GM23338 (cell line): ENCODE measurements around the gene CDC42BPB. TPM values are rescaled to one million over a fixed set of nuclear protein-coding genes. Genes with fewer than 3 reads are reported as not detected.

ENCODE experiments used
- ATAC-seq: fragments of 200-7000 bp; cut with Tn5 transposase; 3 replicates; pipeline ENCODE4 v1.9.1; 2020
- DNase-seq: peaks from one replicate; pipeline ENCODE4 v3.0.0-alpha.2; 2015; ENCODE audit warnings: low spot score
- H2AFZ ChIP-seq: fragments of 200-600 bp; sonication (generic); 2 replicates; pipeline ENCODE4 v1.8.0; 2016; ENCODE audit warnings: antibody characterized with exemption, mild to moderate bottlenecking, moderate library complexity
- H3F3A ChIP-seq: fragments of 200-600 bp; sonication (generic); replicated peaks from 2 replicates; pipeline ENCODE4 v1.8.0; 2017; ENCODE audit warnings: antibody characterized with exemption, mixed run types, low read depth
- H3K27ac ChIP-seq: fragments of 200-600 bp; sonication (generic); 2 replicates; pipeline ENCODE4 v1.6.1; 2016; ENCODE audit warnings: low read depth
- H3K27me3 ChIP-seq: fragments of 200-600 bp; sonication (generic); 2 replicates; pipeline ENCODE4 v1.8.0; 2016; ENCODE audit warnings: mild to moderate bottlenecking, mixed run types, moderate library complexity; ENCODE audit not compliant: insufficient read depth
- H3K36me3 ChIP-seq: fragments of 200-600 bp; sonication (generic); 2 replicates; pipeline ENCODE4 v1.8.0; 2016; ENCODE audit warnings: mild to moderate bottlenecking; ENCODE audit not compliant: insufficient read depth
- H3K4me1 ChIP-seq: fragments of 200-600 bp; sonication (generic); 2 replicates; pipeline ENCODE4 v1.8.0; 2016; ENCODE audit warnings: mild to moderate bottlenecking, moderate library complexity; ENCODE audit not compliant: insufficient read depth
- H3K4me2 ChIP-seq: fragments of 200-600 bp; sonication (generic); 2 replicates; pipeline ENCODE4 v1.7.1; 2017; ENCODE audit warnings: mixed run types
- H3K4me3 ChIP-seq: fragments of 200-600 bp; sonication (generic); 2 replicates; pipeline ENCODE4 v1.6.1; 2016; ENCODE audit warnings: mixed run types
- H3K79me2 ChIP-seq: fragments of 200-600 bp; sonication (generic); replicated peaks from 2 replicates; pipeline ENCODE4 v1.8.0; 2017; ENCODE audit warnings: mild to moderate bottlenecking; ENCODE audit not compliant: insufficient read depth
- H3K9me2 ChIP-seq: fragments of 200-600 bp; sonication (generic); 2 replicates; pipeline ENCODE4 v1.8.0; 2017; ENCODE audit not compliant: insufficient read depth
- H4K20me1 ChIP-seq: fragments of 200-600 bp; sonication (generic); replicated peaks from 2 replicates; pipeline ENCODE4 v1.8.0; 2017; ENCODE audit warnings: mild to moderate bottlenecking; ENCODE audit not compliant: insufficient read depth
- H3K27ac Mint-ChIP-seq: 2 replicates; pipeline ENCODE4 v1.8.0; 2020; ENCODE audit warnings: inconsistent platforms, mild to moderate bottlenecking, moderate library complexity, mixed read lengths
- H3K27me3 Mint-ChIP-seq: 3 replicates; pipeline ENCODE4 v1.8.0; 2022; ENCODE audit warnings: low read depth, mild to moderate bottlenecking, moderate library complexity, mixed read lengths, inconsistent platforms; ENCODE audit not compliant: insufficient read depth, poor library complexity
- H3K36me3 Mint-ChIP-seq: 3 replicates; pipeline ENCODE4 v1.8.0; 2021; ENCODE audit warnings: low read depth, mild to moderate bottlenecking, inconsistent platforms, moderate library complexity, mixed read lengths
- H3K4me1 Mint-ChIP-seq: 3 replicates; pipeline ENCODE4 v1.8.0; 2020; ENCODE audit warnings: mild to moderate bottlenecking, inconsistent platforms, mixed read lengths
- H3K4me3 Mint-ChIP-seq: 3 replicates; pipeline ENCODE4 v1.8.0; 2021; ENCODE audit warnings: moderate library complexity, mild to moderate bottlenecking, inconsistent platforms, mixed read lengths
- H3K9me3 Mint-ChIP-seq: 3 replicates; pipeline ENCODE4 v1.8.0; 2020; ENCODE audit warnings: moderate library complexity, mild to moderate bottlenecking, inconsistent platforms, mixed read lengths
- EZH2phosphoT487 ChIP-seq: fragments of 200-600 bp; sonication (generic); IDR thresholded peaks from one replicate; pipeline ENCODE4 v1.8.1; 2018; ENCODE audit warnings: antibody characterized with exemption; ENCODE audit not compliant: unreplicated experiment
- JUNB ChIP-seq: IDR thresholded peaks from one replicate; pipeline ENCODE4 v1.6.1; 2016; ENCODE audit warnings: antibody characterized with exemption; ENCODE audit not compliant: unreplicated experiment
- STAT1 ChIP-seq: IDR thresholded peaks from one replicate; pipeline ENCODE4 v1.6.1; 2016; ENCODE audit warnings: antibody characterized with exemption; ENCODE audit not compliant: unreplicated experiment
- ZNF114 ChIP-seq: fragments of 250-450 bp; sonication (Bioruptor Pico); IDR thresholded peaks from 2 replicates; pipeline ENCODE4 v1.5.0; 2020; ENCODE audit warnings: mild to moderate bottlenecking, moderate library complexity
- polyA plus RNA-seq: library from polyadenylated mRNA; unstranded; fragments of >200 nt; fragmentation: Nextera tagmentation; extraction: Ambion mirVana; gene quantifications from 2 replicates; pipeline ENCODE4 v1.2.1, GENCODE V29; 2016
- total RNA-seq: library from RNA; depleted of rRNA; stranded (reverse); fragments of >200 nt; shearing (Covaris generic); gene quantifications from 2 replicates; pipeline ENCODE4 v1.2.3, GENCODE V29; 2014
- TF ChIP-seq, protein P1 (sequence below): IDR thresholded peaks from one replicate; pipeline ENCODE4 v1.6.1; 2018; ENCODE audit warnings: antibody characterized with exemption; ENCODE audit not compliant: unreplicated experiment
- TF ChIP-seq, protein P2 (sequence below): IDR thresholded peaks from 2 replicates; pipeline ENCODE4 v1.6.1; 2016; ENCODE audit warnings: antibody characterized with exemption
- TF ChIP-seq, protein P3 (sequence below), 2 experiments: fragments of 200-600 bp in 1 of 2; sonication (generic) in 1 of 2; conservative IDR thresholded peaks; 2 replicates each; pipeline versions ENCODE4 v1.5.1 to v1.6.1; 2016 to 2017; ENCODE audit warnings: antibody characterized with exemption in 2 of 2, low read depth in 2 of 2, mild to moderate bottlenecking in 2 of 2, moderate library complexity in 1 of 2

CDC42BPB gene
- total and polyA plus RNA-seq, 2 experiments from 2014 or later: 12.3 to 127 TPM

DNA sequence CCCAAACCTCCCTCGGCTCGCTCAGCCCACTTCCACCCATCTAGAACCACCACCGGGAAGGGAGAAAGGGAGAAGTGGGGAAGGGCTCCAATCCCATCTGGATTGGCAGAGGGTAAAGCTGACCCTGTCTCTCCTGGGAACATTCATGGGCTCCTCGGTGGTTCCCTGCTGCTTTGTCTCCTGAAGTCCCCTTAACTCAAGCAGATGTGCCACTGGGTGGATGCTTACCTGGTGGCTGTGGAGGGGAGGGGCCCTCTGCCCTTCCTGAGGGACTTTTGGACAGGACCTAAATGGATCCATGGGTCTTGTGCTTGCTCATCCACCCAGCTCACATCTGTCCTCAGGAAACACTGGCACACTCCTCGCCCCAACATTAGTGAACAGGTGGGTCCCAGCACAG, 2.2 kb upstream of the CDC42BPB start (continued):
- TF ChIP-seq, protein P1, sequence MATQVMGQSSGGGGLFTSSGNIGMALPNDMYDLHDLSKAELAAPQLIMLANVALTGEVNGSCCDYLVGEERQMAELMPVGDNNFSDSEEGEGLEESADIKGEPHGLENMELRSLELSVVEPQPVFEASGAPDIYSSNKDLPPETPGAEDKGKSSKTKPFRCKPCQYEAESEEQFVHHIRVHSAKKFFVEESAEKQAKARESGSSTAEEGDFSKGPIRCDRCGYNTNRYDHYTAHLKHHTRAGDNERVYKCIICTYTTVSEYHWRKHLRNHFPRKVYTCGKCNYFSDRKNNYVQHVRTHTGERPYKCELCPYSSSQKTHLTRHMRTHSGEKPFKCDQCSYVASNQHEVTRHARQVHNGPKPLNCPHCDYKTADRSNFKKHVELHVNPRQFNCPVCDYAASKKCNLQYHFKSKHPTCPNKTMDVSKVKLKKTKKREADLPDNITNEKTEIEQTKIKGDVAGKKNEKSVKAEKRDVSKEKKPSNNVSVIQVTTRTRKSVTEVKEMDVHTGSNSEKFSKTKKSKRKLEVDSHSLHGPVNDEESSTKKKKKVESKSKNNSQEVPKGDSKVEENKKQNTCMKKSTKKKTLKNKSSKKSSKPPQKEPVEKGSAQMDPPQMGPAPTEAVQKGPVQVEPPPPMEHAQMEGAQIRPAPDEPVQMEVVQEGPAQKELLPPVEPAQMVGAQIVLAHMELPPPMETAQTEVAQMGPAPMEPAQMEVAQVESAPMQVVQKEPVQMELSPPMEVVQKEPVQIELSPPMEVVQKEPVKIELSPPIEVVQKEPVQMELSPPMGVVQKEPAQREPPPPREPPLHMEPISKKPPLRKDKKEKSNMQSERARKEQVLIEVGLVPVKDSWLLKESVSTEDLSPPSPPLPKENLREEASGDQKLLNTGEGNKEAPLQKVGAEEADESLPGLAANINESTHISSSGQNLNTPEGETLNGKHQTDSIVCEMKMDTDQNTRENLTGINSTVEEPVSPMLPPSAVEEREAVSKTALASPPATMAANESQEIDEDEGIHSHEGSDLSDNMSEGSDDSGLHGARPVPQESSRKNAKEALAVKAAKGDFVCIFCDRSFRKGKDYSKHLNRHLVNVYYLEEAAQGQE: no peak
- no peak for TF ChIP-seq EZH2phosphoT487
- TF ChIP-seq ZNF114: no peak
- TF ChIP-seq, protein P2, sequence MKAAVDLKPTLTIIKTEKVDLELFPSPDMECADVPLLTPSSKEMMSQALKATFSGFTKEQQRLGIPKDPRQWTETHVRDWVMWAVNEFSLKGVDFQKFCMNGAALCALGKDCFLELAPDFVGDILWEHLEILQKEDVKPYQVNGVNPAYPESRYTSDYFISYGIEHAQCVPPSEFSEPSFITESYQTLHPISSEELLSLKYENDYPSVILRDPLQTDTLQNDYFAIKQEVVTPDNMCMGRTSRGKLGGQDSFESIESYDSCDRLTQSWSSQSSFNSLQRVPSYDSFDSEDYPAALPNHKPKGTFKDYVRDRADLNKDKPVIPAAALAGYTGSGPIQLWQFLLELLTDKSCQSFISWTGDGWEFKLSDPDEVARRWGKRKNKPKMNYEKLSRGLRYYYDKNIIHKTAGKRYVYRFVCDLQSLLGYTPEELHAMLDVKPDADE: no peak
- TF ChIP-seq, protein P3, sequence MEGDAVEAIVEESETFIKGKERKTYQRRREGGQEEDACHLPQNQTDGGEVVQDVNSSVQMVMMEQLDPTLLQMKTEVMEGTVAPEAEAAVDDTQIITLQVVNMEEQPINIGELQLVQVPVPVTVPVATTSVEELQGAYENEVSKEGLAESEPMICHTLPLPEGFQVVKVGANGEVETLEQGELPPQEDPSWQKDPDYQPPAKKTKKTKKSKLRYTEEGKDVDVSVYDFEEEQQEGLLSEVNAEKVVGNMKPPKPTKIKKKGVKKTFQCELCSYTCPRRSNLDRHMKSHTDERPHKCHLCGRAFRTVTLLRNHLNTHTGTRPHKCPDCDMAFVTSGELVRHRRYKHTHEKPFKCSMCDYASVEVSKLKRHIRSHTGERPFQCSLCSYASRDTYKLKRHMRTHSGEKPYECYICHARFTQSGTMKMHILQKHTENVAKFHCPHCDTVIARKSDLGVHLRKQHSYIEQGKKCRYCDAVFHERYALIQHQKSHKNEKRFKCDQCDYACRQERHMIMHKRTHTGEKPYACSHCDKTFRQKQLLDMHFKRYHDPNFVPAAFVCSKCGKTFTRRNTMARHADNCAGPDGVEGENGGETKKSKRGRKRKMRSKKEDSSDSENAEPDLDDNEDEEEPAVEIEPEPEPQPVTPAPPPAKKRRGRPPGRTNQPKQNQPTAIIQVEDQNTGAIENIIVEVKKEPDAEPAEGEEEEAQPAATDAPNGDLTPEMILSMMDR (conservative IDR thresholded peaks at IDR 0.05; ENCODE audit: low read depth in 2 of 2): no peak
- TF ChIP-seq STAT1: no peak
- TF ChIP-seq JUNB: no peak

DNA sequence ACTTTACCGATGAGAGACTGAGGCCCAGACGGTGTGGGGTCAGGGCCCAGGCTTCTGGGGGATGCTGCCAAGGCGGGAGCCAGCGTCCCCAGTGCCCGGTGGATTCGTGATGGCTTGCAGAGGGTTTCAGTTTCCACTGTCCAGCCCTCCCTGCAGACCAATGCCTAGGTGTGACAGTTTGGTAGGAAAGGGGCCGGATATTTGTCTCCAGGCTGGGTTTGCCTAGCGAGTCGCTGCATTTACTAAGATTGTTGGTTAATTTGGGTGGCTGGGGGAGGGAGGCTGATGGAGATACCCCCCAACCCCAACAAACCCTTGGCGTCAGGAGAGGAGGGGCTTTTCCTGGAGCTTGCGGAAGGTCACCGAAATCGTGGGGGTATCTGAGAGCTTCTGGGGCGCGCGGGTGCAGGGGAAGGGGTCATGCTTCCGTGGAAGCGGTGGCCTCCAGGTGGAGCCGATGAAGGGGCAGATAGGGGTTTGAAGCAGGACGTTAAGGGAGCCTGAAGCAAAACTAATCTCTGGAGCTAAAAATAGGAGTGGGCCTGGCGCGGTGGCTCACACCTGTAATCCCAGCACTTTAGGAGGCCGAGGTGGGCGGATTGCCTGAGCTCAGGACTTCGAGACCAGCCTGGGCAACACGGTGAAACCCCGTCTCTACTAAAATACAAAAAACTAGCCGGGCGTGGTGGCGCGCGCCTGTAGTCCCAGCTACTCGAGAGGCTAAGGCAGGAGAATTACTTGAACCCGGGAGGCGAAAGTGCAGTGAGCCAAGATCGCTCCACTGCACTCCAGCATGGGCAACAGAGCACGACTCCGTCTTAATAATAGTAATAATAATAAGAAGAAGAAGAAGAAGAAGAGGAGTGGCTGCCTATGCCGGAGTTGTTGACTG, 1.1 kb upstream of the CDC42BPB start:
- peak; percentile 37 for ATAC-seq
- TF ChIP-seq, protein P3 (conservative IDR thresholded peaks at IDR 0.05; ENCODE audit: low read depth in 2 of 2): peak in 1 of 2 experiments; percentile 28; a peak in 1 of 4 replicates
- TF ChIP-seq EZH2phosphoT487: no peak
- Histone ChIP-seq H3F3A (0 out of 2 replicates have a peak, but pooled peaks cover 7% of the 10 kb centered on the region), H3K4me3 (peak overlapping the region; percentile 91), H4K20me1 (peaks cover 26% of the 10 kb centered on the region), H3K27ac (no peak overlapping the region), H3K4me1 (peaks cover 14% of the 10 kb centered on the region), H3K4me2 (peak overlapping the region; percentile 98), H3K79me2 (peaks cover 30% of the 10 kb centered on the region), H3K27me3 (no peaks in the 10 kb centered on the region), H3K36me3 (no peaks in the 10 kb centered on the region), H2AFZ (peak overlapping the region; percentile 91), H3K9me2 (no peaks in the 10 kb centered on the region)
- peak; percentile 55 for DNase-seq
- H3K4me1 Mint-ChIP-seq: peaks cover 25% of the 10 kb centered on the region
- H3K27ac Mint-ChIP-seq: no peak overlapping the region
- H3K4me3 Mint-ChIP-seq: peak overlapping the region; percentile 87
- peaks cover 4% of the 10 kb centered on the region; the same call in 1 of the 3 replicates for H3K36me3 Mint-ChIP-seq
- no peaks in the 10 kb centered on the region for H3K9me3 Mint-ChIP-seq
- H3K27me3 Mint-ChIP-seq: peaks cover 8% of the 10 kb centered on the region
